GM12878 (cell line): ENCODE measurements around the gene GREB1. TPM values are rescaled to one million over a fixed set of nuclear protein-coding genes. Genes with fewer than 3 reads are reported as not detected.

ENCODE experiments used
- ATAC-seq: fragments of 200-7000 bp; cut with Tn5 transposase; 3 replicates; pipeline ENCODE4 v1.9.1; 2020; ENCODE audit warnings: mild to moderate bottlenecking, moderate library complexity
- BruUV-seq: library from RNA; stranded (reverse); fragments of 400-500 nt; replicated peaks from 2 replicates; lab custom pipeline; 2021; lab: Mats Ljungman, UMichigan
- CTCF ChIA-PET: fragments of 300-600 bp; sonication (Branson Sonifier 250); formaldehyde crosslinking; extraction: SDS; loops from one replicate; lab custom pipeline; 2021; ENCODE audit warnings: inconsistent platforms; lab: Yijun Ruan, JAX
- POLR2A ChIA-PET: fragments of 350-600 bp; formaldehyde crosslinking; extraction: SDS; loops from one replicate; lab custom pipeline; 2021; ENCODE audit warnings: inconsistent platforms; lab: Charles Lee
- RAD21 ChIA-PET: fragments of 300-600 bp; sonication (Branson Sonifier 250); formaldehyde crosslinking; loops from one replicate; lab custom pipeline; 2023; ENCODE audit warnings: antibody characterized with exemption; ENCODE audit not compliant: unreplicated experiment; lab: Charles Lee
- SMC1A ChIA-PET: fragments of 300-600 bp; sonication (Branson Sonifier 250); formaldehyde crosslinking; loops from one replicate; lab custom pipeline; 2023; ENCODE audit not compliant: unreplicated experiment, uncharacterized antibody; lab: Charles Lee
- DNase-seq: peaks from one replicate; pipeline ENCODE4 v3.0.0-alpha.2; 2011; ENCODE audit warnings: low read depth, low spot score
- FAIRE-seq: peaks from 3 replicates; lab custom pipeline; 2011; peaks lifted over from hg19 to GRCh38; lab: Jason Lieb, UNC
- H2AFZ ChIP-seq: 2 replicates; pipeline ENCODE4 v1.6.0; 2011; ENCODE audit warnings: low read depth, low read length, control low read depth; ENCODE audit not compliant: control insufficient read depth
- H3K27ac ChIP-seq: 2 replicates; pipeline ENCODE4 v1.5.1; 2011; ENCODE audit warnings: control low read depth; ENCODE audit not compliant: control insufficient read depth, insufficient read depth
- H3K27me3 ChIP-seq, 2 experiments: replicated peaks in 1 of 2; 2 replicates each; pipeline versions ENCODE4 v1.6.0 to v1.6.1; 2011; ENCODE audit warnings: low read length in 1 of 2; ENCODE audit not compliant: control insufficient read depth in 2 of 2, insufficient read depth in 2 of 2
- H3K36me3 ChIP-seq, 2 experiments: 2 replicates each; pipeline ENCODE4 v1.5.1; 2011; ENCODE audit warnings: low read length in 1 of 2; ENCODE audit not compliant: control insufficient read depth in 2 of 2, insufficient read depth in 2 of 2
- H3K4me1 ChIP-seq: 2 replicates; pipeline ENCODE4 v1.6.1; 2011; ENCODE audit warnings: mild to moderate bottlenecking, low read length, moderate library complexity, mixed read lengths; ENCODE audit not compliant: control insufficient read depth, insufficient read depth
- H3K4me2 ChIP-seq: 2 replicates; pipeline ENCODE4 v1.6.0; 2011; ENCODE audit warnings: control low read depth; ENCODE audit not compliant: control insufficient read depth, insufficient read depth
- H3K4me3 ChIP-seq: fragments of 200-600 bp; sonication (generic); 2 replicates; pipeline ENCODE4 v1.5.1; 2016
- H3K79me2 ChIP-seq: 2 replicates; pipeline ENCODE4 v1.6.0; 2011; ENCODE audit warnings: low read length; ENCODE audit not compliant: control insufficient read depth, insufficient read depth
- H3K9ac ChIP-seq: 2 replicates; pipeline ENCODE4 v1.8.0; 2011; ENCODE audit warnings: low read length, control low read depth, mixed read lengths; ENCODE audit not compliant: control insufficient read depth, insufficient read depth
- H3K9me3 ChIP-seq: replicated peaks from 3 replicates; pipeline ENCODE4 v1.5.1; 2011; ENCODE audit warnings: mild to moderate bottlenecking, low read length; ENCODE audit not compliant: control insufficient read depth, insufficient read depth
- H4K20me1 ChIP-seq: 2 replicates; pipeline ENCODE4 v1.6.0; 2011; ENCODE audit not compliant: control insufficient read depth, insufficient read depth
- ASH2L ChIP-seq: fragments of 300-600, 200-600 bp; sonication (generic); IDR thresholded peaks from 2 replicates; pipeline ENCODE4 v1.6.1; 2017; ENCODE audit warnings: low read depth, mild to moderate bottlenecking, borderline replicate concordance
- BMI1 ChIP-seq: fragments of 450-650 bp; IDR thresholded peaks from 2 replicates; pipeline ENCODE4 v1.6.1; 2016; ENCODE audit warnings: mild to moderate bottlenecking, moderate library complexity, borderline replicate concordance
- CHD1 ChIP-seq: IDR thresholded peaks from 2 replicates; pipeline ENCODE4 v1.6.1; 2012; ENCODE audit warnings: low read depth, low read length, improper control_type of control experiment
- ESRRA ChIP-seq: IDR thresholded peaks from 2 replicates; pipeline ENCODE4 v1.6.1; 2012; ENCODE audit warnings: mild to moderate bottlenecking, low read length, improper control_type of control experiment
- GABPA ChIP-seq: IDR thresholded peaks from 2 replicates; pipeline ENCODE4 v1.6.1; 2014; ENCODE audit warnings: antibody characterized with exemption, low read depth, mild to moderate bottlenecking, inconsistent platforms
- KDM1A ChIP-seq: fragments of 200-600 bp; sonication (generic); IDR thresholded peaks from 2 replicates; pipeline ENCODE4 v1.6.1; 2016; ENCODE audit warnings: borderline replicate concordance
- NKRF ChIP-seq: fragments of 450-650 bp; conservative IDR thresholded peaks from 2 replicates; pipeline ENCODE4 v1.6.1; 2017; ENCODE audit warnings: mild to moderate bottlenecking, moderate library complexity
- TAF1 ChIP-seq: IDR thresholded peaks from 2 replicates; pipeline ENCODE4 v1.6.1; 2011; ENCODE audit warnings: mild to moderate bottlenecking, low read depth, low read length, borderline replicate concordance
- ZBTB11 ChIP-seq: fragments of 450-650 bp; formaldehyde crosslinking; IDR thresholded peaks from 2 replicates; pipeline ENCODE4 v1.5.0; 2022; ENCODE audit warnings: mild to moderate bottlenecking, missing genetic modification characterization
- WGBS: methylation state at CpG from one replicate; pipeline ENCODE4 v1.1.6; 2016; ENCODE audit warnings: low lambda C conversion rate; ENCODE audit not compliant: insufficient replicate concordance, insufficient coverage; ENCODE audit errors: missing lambda C conversion rate; 5-methylcytosine and 5-hydroxymethylcytosine counted together
- in situ Hi-C: fragments of 300-500 bp; cut with MboI; formaldehyde crosslinking; loops from 9 replicates; pipeline ENCODE4 v1.14.3; 2018; ENCODE audit warnings: mixed read lengths
- intact Hi-C: fragments of 100-400 bp; cut with micrococcal nuclease; formaldehyde crosslinking; loops from one replicate; pipeline ENCODE4 v1.14.2; 2022; ENCODE audit not compliant: unreplicated experiment
- polyA plus RNA-seq, 11 experiments: library from polyadenylated mRNA; depleted of rRNA in 4 of 11; unstranded in 6 of 11; stranded (reverse) in 5 of 11; fragments of >200 nt; fragmentation: Nextera tagmentation in 4 of 11; fragmentation: Illumina TruSeq in 1 of 11; extraction: Ambion mirVana in 4 of 11; extraction: Trizol in 1 of 11; gene quantifications; 1 replicate in 1 of 11; 2 replicates in 10 of 11; pipeline versions ENCODE4 v1.2.1 to v1.2.3, GENCODE V29; 2011 to 2016; ENCODE audit warnings: inconsistent platforms in 2 of 11, missing spikeins in 2 of 11, low read depth in 1 of 11
- total RNA-seq, 4 experiments: library from RNA; depleted of rRNA in 3 of 4; stranded (reverse); fragments of >200 nt in 3 of 4; fragmentation: Illumina TruSeq in 1 of 4; extraction: Trizol in 1 of 4; gene quantifications; 2 replicates each; pipeline versions ENCODE4 v1.2.1 to v1.2.3, GENCODE V29; 2013 to 2021

The GREB1 gene
- total and polyA plus RNA-seq, 10 of the 15 experiments (the other 5 are each of a cell fraction or from before 2014, with no cell fraction given), result 0.09 to 2.1 (median 0.37) TPM; not detected in 1

- in situ Hi-C loops, result no loop called here
- DNase-seq, result no peak
- WGBS, result 56% methylated on average over 9 of the region's 9 CpGs
- H3K79me2 ChIP-seq, result no peaks in the 10 kb centered on the region
- H3K36me3 ChIP-seq, result no peaks in the 10 kb centered on the region
- H3K4me1 ChIP-seq, result no peaks in the 10 kb centered on the region
- ChIA-PET POLR2A (no interaction called here), CTCF (interaction anchor here (1.0 to 1.3 kb wide), 3 partner anchors 91 to 458 kb away, joined by 3 read pairs; no protein-coding TSS in a partner anchor), RAD21 (no interaction called here), SMC1A (no interaction called here)
- no peaks in the 10 kb centered on the region for H3K9me3 ChIP-seq
- TF ChIP-seq ESRRA, result no peak
- H2AFZ ChIP-seq, result no peak overlapping the region
- H4K20me1 ChIP-seq, result no peaks in the 10 kb centered on the region
- no peak overlapping the region for H3K9ac ChIP-seq
- H3K27me3 ChIP-seq, result peaks cover 2% of the 10 kb centered on the region in 2 experiments; a peak in 1 of 4 replicates
- no TSS peak for BruUV-seq
- H3K4me3 ChIP-seq, result no peak overlapping the region
- intact Hi-C loops, result no loop called here
- FAIRE-seq, result no peak
- ATAC-seq, result no peak
- H3K4me2 ChIP-seq, result no peak overlapping the region
- H3K27ac ChIP-seq, result no peak overlapping the region
Measured at GRCh38 chr2:11590193-11590592, 56.3 kb downstream of the GREB1 start.

GRCh38 chr2:11591091-11591490, 57.2 kb downstream of the GREB1 start:
- Histone ChIP-seq H3K9me3 (no peaks in the 10 kb centered on the region), H3K4me2 (no peak overlapping the region), H3K9ac (no peak overlapping the region), H4K20me1 (no peaks in the 10 kb centered on the region), H2AFZ (no peak overlapping the region), H3K4me1 (no peaks in the 10 kb centered on the region), H3K27me3 (peaks cover 2% of the 10 kb centered on the region in 2 experiments; a peak in 1 of 4 replicates), H3K4me3 (no peak overlapping the region), H3K79me2 (no peaks in the 10 kb centered on the region), H3K36me3 (no peaks in the 10 kb centered on the region), H3K27ac (no peak overlapping the region)
- intact Hi-C loops (no loop called here), in situ Hi-C loops (no loop called here)
- no peak for ATAC-seq
- ChIA-PET CTCF (interaction anchor here (0.7 to 1.3 kb wide), 6 partner anchors 71 to 459 kb away, joined by 3 read pairs; a partner anchor contains a TSS), SMC1A (no interaction called here), POLR2A (no interaction called here), RAD21 (no interaction called here)
- WGBS, result 29% methylated on average over 8 of the region's 8 CpGs
- no peak for DNase-seq
- no peak for FAIRE-seq
- no TSS peak for BruUV-seq
- TF ChIP-seq TAF1, result no peak
- no peak for TF ChIP-seq BMI1
- no peak for TF ChIP-seq NKRF
- TF ChIP-seq ASH2L, result no peak
- TF ChIP-seq ZBTB11 (CRISPR knock-in tag), result no peak
- TF ChIP-seq GABPA, result no peak
- TF ChIP-seq KDM1A, result no peak
- TF ChIP-seq CHD1, result no peak
